Activated T-cell treated with anti-CD3 and anti-CD28 coated beads, Interleukin-2, amount 50 U/mL, for 24 hours (primary cell): ENCODE data around the gene CYTIP.
A peak's percentile ranks its signal among the peaks of the same experiment; 100 is the strongest.

Source experiments
- DNase-seq: peaks from one replicate; pipeline ENCODE4 v3.0.0-alpha.2; 2020
- H3K27ac Mint-ChIP-seq: 2 replicates; pipeline ENCODE4 v1.8.0; 2020; ENCODE audit warnings: mild to moderate bottlenecking, mixed read lengths
- H3K27me3 Mint-ChIP-seq: 2 replicates; pipeline ENCODE4 v1.8.0; 2020; ENCODE audit warnings: mixed read lengths
- H3K36me3 Mint-ChIP-seq: 2 replicates; pipeline ENCODE4 v1.8.0; 2020; ENCODE audit warnings: low read depth, mixed read lengths
- H3K4me1 Mint-ChIP-seq: 2 replicates; pipeline ENCODE4 v1.8.0; 2020; ENCODE audit warnings: low read depth, mixed read lengths
- H3K4me3 Mint-ChIP-seq: 2 replicates; pipeline ENCODE4 v1.8.0; 2020; ENCODE audit warnings: mild to moderate bottlenecking, moderate library complexity, mixed read lengths
- H3K9me3 Mint-ChIP-seq: 2 replicates; pipeline ENCODE4 v1.8.0; 2020; ENCODE audit warnings: mixed read lengths

Gene CYTIP

DNA sequence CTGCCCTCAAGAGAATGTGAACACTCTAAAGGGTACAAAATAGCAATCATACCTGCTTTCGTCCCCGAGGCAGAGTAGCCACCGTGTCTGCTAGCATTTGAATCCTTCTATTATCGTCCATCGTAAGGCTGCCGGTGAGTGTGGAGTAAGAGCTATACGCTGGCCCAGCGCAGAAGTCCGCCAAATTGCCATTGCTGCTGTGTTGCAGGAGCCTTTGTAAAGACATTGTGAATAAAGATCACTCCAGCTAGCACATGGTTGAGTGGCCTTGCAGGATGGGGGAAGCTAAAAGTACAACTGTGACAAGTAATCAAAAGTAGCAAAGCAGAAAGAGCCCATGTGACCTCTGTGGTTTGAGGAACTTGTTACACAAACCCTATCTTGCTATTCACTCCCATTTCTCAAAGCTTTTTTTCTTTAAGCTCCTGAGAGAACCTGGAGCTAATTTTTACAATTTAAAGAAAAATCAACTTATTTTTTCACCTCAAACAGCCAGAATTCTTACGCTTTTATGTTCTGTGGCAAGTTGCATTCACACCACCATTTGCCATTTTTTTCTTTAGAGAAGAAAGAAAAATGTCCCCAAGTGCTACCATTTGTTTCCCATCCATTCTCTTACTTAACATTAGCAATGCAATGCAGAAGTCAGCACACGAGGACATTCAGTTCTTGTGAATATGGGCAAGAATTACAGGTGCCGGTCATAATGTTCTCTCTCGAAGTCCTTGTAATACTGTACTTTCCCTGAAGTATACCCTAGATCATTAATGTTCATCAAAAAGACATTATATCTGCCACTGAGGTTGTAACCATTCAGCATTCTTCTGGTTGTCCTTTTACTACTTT is at the start of gene CYTIP:
Gene CYTIP (minus strand): TSS at position 295 of the 846 bp plus-strand sequence. CDS start 69 bp downstream, at position 226.
- Mint-ChIP-seq H3K36me3 (peaks cover 57% of the 10 kb centered on the region), H3K4me3 (peak within 1 kb of the TSS; percentile 92), H3K27me3 (no peaks in the 10 kb centered on the region), H3K9me3 (no peaks in the 10 kb centered on the region), H3K4me1 (peaks cover 45% of the 10 kb centered on the region), H3K27ac (peak within 1 kb of the TSS; percentile 97)
- DNase-seq: peak; percentile 80

DNA sequence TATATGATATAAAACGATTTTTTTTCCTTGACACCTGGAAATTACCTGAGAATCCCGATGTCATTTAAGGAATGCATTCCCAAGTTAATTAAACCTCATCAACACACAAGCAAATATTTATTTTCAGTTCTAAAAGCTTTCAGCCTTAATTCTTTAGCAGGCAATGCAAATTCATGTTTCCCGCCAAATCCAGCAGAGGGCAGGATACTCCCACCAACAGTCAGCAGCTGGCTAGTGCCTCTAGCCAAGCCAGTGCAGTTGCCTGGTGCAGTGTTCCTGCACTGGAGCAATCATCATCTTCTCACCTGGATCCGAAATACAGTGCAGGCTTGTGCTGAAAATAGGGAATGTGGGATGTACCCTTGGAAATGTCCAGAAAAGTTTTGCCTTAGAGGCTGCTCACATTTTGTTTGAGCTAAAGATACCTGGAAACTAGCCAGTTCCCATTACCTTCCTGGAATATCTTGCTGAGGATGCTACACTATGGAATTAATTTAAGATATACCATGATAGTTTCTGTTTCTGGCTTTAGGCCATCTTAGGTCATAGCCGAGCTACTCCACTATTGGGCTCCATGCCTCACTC is 48.4 kb upstream of the CYTIP start:
- H3K36me3 Mint-ChIP-seq: no peaks in the 10 kb centered on the region
- H3K27me3 Mint-ChIP-seq: no peaks in the 10 kb centered on the region
- DNase-seq: peak; percentile 72
- peaks cover 68% of the 10 kb centered on the region for H3K4me1 Mint-ChIP-seq
- no peak overlapping the region for H3K4me3 Mint-ChIP-seq
- H3K9me3 Mint-ChIP-seq: no peaks in the 10 kb centered on the region
- no peak overlapping the region for H3K27ac Mint-ChIP-seq

- no peaks in the 10 kb centered on the region for H3K27me3 Mint-ChIP-seq
- H3K27ac Mint-ChIP-seq: no peak overlapping the region
- H3K9me3 Mint-ChIP-seq: no peaks in the 10 kb centered on the region
- no peaks in the 10 kb centered on the region for H3K36me3 Mint-ChIP-seq
- no peak for DNase-seq
- no peak overlapping the region for H3K4me3 Mint-ChIP-seq
- H3K4me1 Mint-ChIP-seq: peaks cover 87% of the 10 kb centered on the region
Measured at GRCh38 chr2:157489983-157490382, 46.1 kb upstream of the CYTIP start.

DNA sequence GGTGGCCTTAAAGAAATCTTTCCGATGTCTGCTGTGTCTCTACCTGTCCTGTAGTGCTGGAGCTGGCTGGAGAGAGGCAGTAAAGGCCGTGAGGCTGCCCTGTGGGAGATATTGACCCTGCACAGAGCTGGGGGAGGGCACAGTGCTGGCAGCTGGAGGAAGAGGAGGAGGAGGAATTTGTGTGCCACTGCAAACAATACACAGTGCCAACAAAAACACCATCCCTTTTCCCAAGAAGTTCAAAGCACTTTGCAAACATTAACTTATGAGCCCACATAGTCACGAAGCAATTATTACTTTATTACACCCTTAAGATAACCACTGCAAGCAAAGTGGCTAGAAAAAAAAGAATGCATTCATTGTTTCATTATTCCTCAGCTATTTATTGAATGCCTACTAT is 45.0 kb upstream of the CYTIP start:
- H3K27me3 Mint-ChIP-seq: no peaks in the 10 kb centered on the region
- peak overlapping the region; percentile 87 for H3K27ac Mint-ChIP-seq
- no peaks in the 10 kb centered on the region for H3K36me3 Mint-ChIP-seq
- no peaks in the 10 kb centered on the region for H3K9me3 Mint-ChIP-seq
- peaks cover 91% of the 10 kb centered on the region for H3K4me1 Mint-ChIP-seq
- H3K4me3 Mint-ChIP-seq: no peak overlapping the region
- DNase-seq: no peak

GRCh38 chr2:157487747-157488146 is 43.9 kb upstream of the CYTIP start:
- Mint-ChIP-seq H3K4me1 (peaks cover 88% of the 10 kb centered on the region), H3K4me3 (no peak overlapping the region), H3K36me3 (no peaks in the 10 kb centered on the region), H3K9me3 (no peaks in the 10 kb centered on the region), H3K27me3 (no peaks in the 10 kb centered on the region), H3K27ac (peak overlapping the region; percentile 87)
- DNase-seq: no peak

- H3K27ac Mint-ChIP-seq: peak overlapping the region; percentile 87
- no peaks in the 10 kb centered on the region for H3K9me3 Mint-ChIP-seq
- no peaks in the 10 kb centered on the region for H3K36me3 Mint-ChIP-seq
- DNase-seq: no peak
- peaks cover 88% of the 10 kb centered on the region for H3K4me1 Mint-ChIP-seq
- no peaks in the 10 kb centered on the region for H3K27me3 Mint-ChIP-seq
- peak overlapping the region; percentile 53 for H3K4me3 Mint-ChIP-seq
Measured at GRCh38 chr2:157487271-157487610, 43.4 kb upstream of the CYTIP start.

DNA sequence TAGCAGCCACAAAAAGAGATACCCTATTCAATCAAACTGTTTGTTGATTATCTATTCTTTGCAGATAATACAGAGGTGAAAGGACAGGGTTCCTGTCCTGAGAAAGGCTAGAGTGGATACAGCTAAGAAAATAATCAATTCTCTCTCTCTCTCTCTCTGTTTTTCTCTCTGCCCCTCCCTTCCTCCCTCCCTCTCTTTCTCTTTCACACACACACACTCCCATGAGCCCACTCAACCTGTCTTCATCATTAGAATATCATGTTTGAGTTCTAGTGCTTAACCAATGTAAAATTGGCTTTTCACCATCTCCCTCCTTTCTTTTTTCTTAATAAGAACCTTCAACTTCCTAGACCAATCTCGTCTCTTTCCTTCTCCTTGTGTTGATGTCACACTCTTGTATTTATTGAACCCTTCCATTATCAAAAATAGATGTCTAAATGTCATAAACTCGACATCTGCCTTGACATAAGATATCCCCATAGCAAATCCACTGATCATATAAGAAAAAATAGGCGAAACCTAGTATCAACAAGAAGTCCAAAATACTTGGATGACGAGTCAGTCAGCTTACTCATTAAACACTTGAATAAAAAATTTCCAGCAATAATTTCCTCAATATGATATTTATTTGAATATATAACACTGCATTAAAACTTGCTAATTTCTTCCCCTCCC is 42.8 kb upstream of the CYTIP start:
- Mint-ChIP-seq H3K9me3 (no peaks in the 10 kb centered on the region), H3K27ac (peak overlapping the region; percentile 87), H3K27me3 (no peaks in the 10 kb centered on the region), H3K4me3 (peak overlapping the region; percentile 53), H3K4me1 (peaks cover 87% of the 10 kb centered on the region), H3K36me3 (no peaks in the 10 kb centered on the region)
- DNase-seq: no peak

DNA sequence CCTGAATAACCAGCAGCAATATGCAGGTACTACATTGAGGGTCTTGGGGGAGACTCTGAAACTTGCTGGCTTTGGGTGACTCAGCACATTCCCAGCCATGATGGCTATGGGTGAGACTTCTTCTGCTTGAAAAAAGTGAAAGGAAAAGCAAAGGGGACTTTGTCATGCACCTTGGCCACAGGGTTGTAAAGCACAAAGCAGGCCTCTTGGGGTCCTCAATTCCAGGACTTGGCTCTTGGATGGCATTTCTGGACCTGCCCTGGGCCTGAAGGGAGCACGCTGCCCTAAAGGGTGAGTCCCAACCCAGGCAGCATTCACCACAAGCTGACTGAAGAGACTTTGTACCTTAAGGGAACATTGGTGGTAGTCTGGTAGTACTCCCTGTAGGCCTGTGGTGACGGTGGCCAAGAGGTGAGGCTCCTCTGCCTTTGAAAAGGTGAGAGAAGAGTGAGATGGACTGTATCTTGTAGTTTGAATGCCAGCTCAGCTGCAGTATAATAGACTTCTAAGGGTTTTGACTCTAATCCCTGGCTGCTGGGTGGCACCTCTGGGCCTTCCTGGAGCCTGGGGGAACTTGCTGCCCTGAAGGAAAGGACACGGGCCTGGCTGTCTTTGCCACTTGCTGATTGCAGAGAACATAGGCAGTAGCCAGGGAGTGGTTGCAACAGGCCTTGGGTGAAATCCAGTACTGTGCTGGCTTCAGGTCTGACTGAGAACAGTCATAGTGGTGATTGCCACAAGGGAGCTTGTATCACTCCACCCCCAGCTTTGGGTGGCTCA is 36.5 kb upstream of the CYTIP start:
- peak overlapping the region; percentile 97 for H3K27ac Mint-ChIP-seq
- H3K9me3 Mint-ChIP-seq: no peaks in the 10 kb centered on the region
- DNase-seq: peak; percentile 64
- no peaks in the 10 kb centered on the region for H3K27me3 Mint-ChIP-seq
- peaks cover 8% of the 10 kb centered on the region for H3K36me3 Mint-ChIP-seq
- peak overlapping the region; percentile 51 for H3K4me3 Mint-ChIP-seq
- H3K4me1 Mint-ChIP-seq: peaks cover 90% of the 10 kb centered on the region

DNA sequence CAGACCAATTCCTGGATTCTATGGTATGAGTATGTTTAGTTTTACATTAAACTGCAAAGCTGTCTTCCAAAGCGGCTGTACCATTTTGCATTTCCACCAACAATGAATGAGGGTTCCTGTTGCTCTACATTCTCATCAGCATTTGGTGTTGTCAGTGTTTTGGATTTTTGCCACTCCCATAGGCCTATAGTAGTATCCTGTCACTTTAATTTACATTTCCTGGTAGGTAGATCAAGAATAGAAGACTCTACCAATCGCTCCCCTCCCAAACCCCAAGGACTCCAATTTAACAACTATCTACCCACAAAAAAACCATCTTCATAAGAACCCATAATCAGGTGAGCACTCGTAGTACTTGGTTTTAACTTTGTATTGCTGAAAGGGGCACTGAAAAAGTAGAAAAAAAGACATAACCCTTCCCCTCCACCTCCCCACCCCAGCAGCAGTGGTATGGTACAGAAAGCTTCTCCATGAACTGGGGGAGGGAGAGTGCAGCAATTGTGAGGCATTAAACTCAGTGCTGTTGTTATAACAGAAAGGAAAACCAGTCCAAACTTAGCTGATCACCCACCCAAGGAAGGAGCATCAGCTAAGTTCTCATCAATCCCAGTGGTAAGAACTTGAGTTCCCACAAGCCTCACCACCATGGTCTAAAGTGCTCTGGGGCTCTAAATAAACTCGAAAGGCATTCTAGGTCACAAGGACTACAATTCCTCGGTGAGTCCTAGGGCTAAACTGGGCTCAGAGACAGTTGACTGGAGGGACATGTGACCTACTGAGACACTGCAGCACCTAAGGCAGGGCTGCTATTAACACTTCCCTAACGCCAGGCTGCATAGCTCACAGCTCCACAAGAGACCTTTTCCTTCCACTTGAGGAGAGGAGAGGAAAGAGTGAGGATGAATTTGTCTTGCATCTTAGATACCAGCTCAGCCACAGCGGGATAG is 35.5 kb upstream of the CYTIP start:
- Mint-ChIP-seq H3K27ac (peak overlapping the region; percentile 97), H3K4me1 (peaks cover 89% of the 10 kb centered on the region), H3K4me3 (peak overlapping the region; percentile 59), H3K36me3 (peaks cover 8% of the 10 kb centered on the region), H3K27me3 (no peaks in the 10 kb centered on the region), H3K9me3 (no peaks in the 10 kb centered on the region)
- no peak for DNase-seq

- Mint-ChIP-seq H3K9me3 (no peaks in the 10 kb centered on the region), H3K27me3 (no peaks in the 10 kb centered on the region), H3K4me3 (peak overlapping the region; percentile 24), H3K4me1 (peaks cover 94% of the 10 kb centered on the region), H3K36me3 (peaks cover 8% of the 10 kb centered on the region), H3K27ac (peak overlapping the region; percentile 97)
- DNase-seq: no peak
Measured at GRCh38 chr2:157477919-157478318, 34.0 kb upstream of the CYTIP start.

DNA sequence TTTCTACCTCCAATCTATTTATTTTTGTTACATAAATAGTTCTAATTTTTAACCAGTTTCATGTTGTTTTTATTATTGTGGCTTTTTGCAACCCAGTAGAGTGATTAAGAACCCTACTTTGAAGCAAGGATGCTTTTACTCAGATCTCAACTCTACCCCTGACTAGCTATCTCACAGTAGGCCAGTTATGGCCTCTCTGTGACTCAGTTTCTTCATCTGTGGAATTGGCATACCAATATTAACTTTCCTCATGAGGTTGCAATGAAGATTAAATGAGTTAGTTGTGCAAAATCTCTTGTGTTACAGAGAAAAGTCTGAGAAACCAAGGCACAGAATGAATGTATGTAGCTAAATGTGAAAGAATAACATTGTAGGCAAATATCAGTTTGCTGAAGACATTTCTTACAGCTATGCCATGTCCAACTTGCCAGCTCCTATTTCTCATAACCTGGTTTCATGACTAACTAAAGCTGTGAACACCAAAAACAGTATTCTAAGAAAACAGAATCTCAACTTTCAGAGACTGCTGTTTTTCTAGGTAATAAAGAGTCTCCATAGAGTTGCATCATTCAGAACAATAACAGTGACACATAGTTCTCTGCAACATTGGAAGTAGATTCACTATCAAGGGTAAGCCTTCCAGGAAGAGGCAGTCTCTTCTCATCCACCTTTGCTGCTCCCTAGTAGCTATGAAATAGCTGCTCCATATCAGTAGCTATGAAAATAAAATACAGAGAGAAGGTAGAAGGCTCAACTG is 33.2 kb upstream of the CYTIP start:
- Mint-ChIP-seq H3K36me3 (peaks cover 8% of the 10 kb centered on the region), H3K9me3 (no peaks in the 10 kb centered on the region), H3K27ac (peak overlapping the region; percentile 97), H3K4me3 (peak overlapping the region; percentile 57), H3K27me3 (no peaks in the 10 kb centered on the region), H3K4me1 (peaks cover 94% of the 10 kb centered on the region)
- no peak for DNase-seq

DNA sequence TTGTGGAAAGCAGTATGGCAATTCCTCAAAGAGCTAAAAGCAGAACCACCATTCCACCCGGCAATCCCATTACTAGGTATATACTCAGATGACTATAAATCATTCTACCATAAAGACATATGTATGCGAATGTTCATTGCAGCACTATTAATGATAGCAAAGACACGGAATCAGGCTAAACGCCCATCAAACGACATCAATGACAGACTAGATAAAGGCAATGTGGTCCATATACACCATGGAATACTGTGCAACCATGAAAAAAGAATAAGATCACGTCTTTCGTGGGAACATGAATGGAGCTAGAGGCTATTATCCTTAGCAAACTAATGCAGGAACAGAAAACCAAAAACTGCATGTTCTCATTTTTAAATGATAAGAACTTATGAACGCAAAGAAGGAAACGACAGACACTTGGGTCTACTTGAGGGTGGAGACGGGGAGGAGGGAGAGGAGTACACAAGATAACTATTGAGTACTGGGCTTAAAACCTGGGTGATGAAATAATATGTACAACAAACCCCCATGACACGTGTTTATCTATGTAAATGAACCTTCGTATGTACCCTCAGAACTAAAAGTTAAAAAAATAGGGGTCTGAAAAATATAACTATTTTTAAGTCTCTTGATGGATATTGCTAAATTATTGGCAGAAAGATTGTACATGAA is 32.0 kb upstream of the CYTIP start:
- Mint-ChIP-seq H3K4me3 (no peak overlapping the region), H3K9me3 (no peaks in the 10 kb centered on the region), H3K4me1 (peaks cover 90% of the 10 kb centered on the region), H3K27me3 (no peaks in the 10 kb centered on the region), H3K27ac (peak overlapping the region; percentile 97), H3K36me3 (peaks cover 8% of the 10 kb centered on the region)
- DNase-seq: no peak
